ENCODE measurements around the gene RXRA.

Gene RXRA

GRCh38 chr9:134356496-134357470, 30.5 kb downstream of the RXRA start:
- no peak for DNase-seq

GRCh38 chr9:134357631-134358025, 31.4 kb downstream of the RXRA start:
- no peak for DNase-seq

- no peak for DNase-seq
Measured at GRCh38 chr9:134358026-134358661, 31.9 kb downstream of the RXRA start.

- no peak for DNase-seq
Measured at GRCh38 chr9:134358662-134359319, 32.5 kb downstream of the RXRA start.

GRCh38 chr9:134359493-134360179, 33.4 kb downstream of the RXRA start:
- no peak for DNase-seq

GRCh38 chr9:134360180-134360759, 34.0 kb downstream of the RXRA start:
- no peak for DNase-seq

- no peak for DNase-seq
Measured at GRCh38 chr9:134360897-134361296, 34.6 kb downstream of the RXRA start.

- DNase-seq, result no peak
Measured at GRCh38 chr9:134361426-134361825, 35.2 kb downstream of the RXRA start.

- no peak for DNase-seq
Measured at GRCh38 chr9:134361843-134362414, 35.7 kb downstream of the RXRA start.

GRCh38 chr9:134363450-134363849, 37.2 kb downstream of the RXRA start:
- no peak for DNase-seq

- DNase-seq, result no peak
Measured at GRCh38 chr9:134364391-134365114, 38.3 kb downstream of the RXRA start.

GRCh38 chr9:134365115-134365596, 38.9 kb downstream of the RXRA start:
- DNase-seq, result no peak

- no peak for DNase-seq
Measured at GRCh38 chr9:134365791-134366222, 39.6 kb downstream of the RXRA start.

- DNase-seq, result no peak
Measured at GRCh38 chr9:134366223-134367031, 40.2 kb downstream of the RXRA start.

- no peak for DNase-seq
Measured at GRCh38 chr9:134367061-134367460, 40.8 kb downstream of the RXRA start.

GRCh38 chr9:134367791-134368490, 41.7 kb downstream of the RXRA start:
- no peak for DNase-seq

GRCh38 chr9:134368571-134368970, 42.3 kb downstream of the RXRA start:
- DNase-seq, result no peak

GRCh38 chr9:134369416-134370212, 43.4 kb downstream of the RXRA start:
- DNase-seq, result no peak

GRCh38 chr9:134370213-134370492, 43.9 kb downstream of the RXRA start:
- no peak for DNase-seq
